Measurements from ENCODE around the gene SMIM10.
"Not testable (repeated sequence)": the region's sequence is repeated elsewhere in the genome, so short reads cannot be mapped to it uniquely, and the experiment has no call there.

- not testable (repeated sequence) for TF ChIP-seq POLR2A, CTCF (IDR thresholded peaks at IDR 0.05)
These were observed 50.6 kb downstream of the SMIM10 start for GRCh38 chrX:135041149-135042123.
